Hindlimb muscle (tissue), 1 donor: ENCODE measurements around the gene KDM5B. TPM values are rescaled to one million over a fixed set of nuclear protein-coding genes. Genes with fewer than 3 reads are reported as not detected.

Source experiments
- DNase-seq: peaks from one replicate; pipeline ENCODE4 v3.0.0-alpha.2; 2013
- polyA plus RNA-seq: library from polyadenylated mRNA; unstranded; fragments of 120-200 nt; gene quantifications from one replicate; pipeline ENCODE4 v1.2.1, GENCODE V29; 2013; ENCODE audit not compliant: insufficient read length

KDM5B gene
- polyA plus RNA-seq, 1 donor, result 43.0 TPM

DNA sequence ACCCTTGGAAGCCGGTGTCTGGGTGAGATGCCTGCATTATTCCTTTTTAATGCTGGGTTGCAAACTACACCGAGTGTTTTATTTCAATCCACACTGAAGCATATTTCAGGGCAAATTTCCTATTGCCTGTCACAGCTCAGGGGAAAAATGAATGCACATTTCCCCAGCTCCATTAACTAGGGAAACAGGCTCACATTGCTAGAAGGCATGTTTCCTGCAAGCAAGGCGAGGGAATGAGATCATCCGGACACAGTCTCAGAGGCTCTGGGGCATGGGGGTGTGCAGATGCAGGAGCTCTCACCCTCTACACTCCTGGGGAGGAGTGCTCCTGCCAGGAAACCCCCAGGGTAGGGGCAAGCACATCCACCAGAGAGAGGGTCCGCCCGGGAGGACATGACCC is 122.6 kb downstream of the KDM5B start:
- DNase-seq, result no peak

- DNase-seq, result no peak
These were observed 123.5 kb downstream of the KDM5B start for GRCh38 chr1:202684716-202685115.

- DNase-seq, result no peak
These were observed 125.2 kb downstream of the KDM5B start for GRCh38 chr1:202683029-202683428.

DNA sequence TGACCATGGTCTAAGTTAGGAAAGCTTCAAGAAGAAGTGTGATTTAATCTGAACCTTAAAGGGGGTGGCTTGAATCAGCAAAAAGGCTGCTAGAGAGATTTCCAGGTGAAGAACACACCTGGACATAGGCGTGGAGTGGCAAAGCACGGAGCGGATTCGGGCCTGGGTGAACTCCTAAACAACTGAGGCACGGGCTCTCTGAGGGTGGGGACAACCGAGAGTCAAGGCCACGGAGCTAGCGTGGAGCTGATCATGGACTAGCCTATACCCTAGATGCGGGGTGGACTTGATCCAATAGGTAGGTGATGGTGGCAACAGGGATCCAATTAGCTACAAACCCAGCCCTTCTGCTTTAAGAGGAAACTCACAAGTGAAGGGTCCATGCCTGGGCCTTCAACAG is 125.7 kb downstream of the KDM5B start:
- no peak for DNase-seq

GRCh38 chr1:202681736-202682420 is 126.3 kb downstream of the KDM5B start:
- no peak for DNase-seq

DNA sequence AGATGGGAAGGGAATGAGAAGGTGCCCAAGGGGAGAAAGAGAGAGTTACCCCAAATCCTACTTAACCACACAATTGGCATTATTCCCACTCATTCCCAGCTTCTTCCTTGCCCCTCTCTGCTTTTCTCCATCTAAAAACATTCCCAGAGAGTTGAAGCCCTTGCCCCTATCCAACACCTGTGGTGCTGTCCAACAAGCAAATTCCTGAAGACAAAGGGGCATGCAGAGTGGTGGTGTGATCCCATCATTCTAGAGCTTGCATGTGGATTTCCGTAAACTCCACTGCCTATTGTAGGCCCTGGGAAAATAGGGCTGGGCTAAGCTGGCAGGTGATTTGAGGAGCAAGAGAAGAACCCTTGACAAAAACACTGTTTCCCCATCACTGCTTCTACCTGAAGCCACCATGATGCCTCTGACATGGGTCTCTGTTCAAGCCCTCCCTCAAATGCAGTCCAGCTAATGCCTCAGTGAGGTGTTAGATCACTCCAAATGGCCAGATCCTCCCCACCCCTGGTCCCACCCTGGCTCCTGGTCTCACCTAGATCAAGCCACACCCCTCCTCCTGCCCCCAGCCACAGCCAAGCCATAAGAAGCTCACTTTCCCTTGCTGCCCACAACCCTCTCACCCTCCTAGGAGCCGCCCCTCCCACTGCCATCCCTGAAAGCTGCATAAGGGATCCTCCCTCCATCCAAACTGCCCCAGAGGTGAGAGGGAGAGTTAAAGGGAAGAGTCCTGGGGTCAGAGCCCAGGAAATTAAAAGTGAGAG is 127.5 kb downstream of the KDM5B start:
- DNase-seq, result no peak

GRCh38 chr1:202679406-202680177 is 128.6 kb downstream of the KDM5B start:
- no peak for DNase-seq

- DNase-seq, result no peak
These were observed 130.8 kb downstream of the KDM5B start for GRCh38 chr1:202677433-202677832.

Other genes with a start within 250 kb of the KDM5B start
- gene SYT2, start 98.0 kb downstream of the KDM5B start, polyA plus RNA-seq, result 0.39 TPM
- 2.7 TPM for gene PCAT6, start 2.5 kb upstream of the KDM5B start, polyA plus RNA-seq
- 6.2 TPM for gene RABIF, start 80.7 kb upstream of the KDM5B start, polyA plus RNA-seq
- 19.7 TPM for gene KLHL12, start 118.8 kb upstream of the KDM5B start, polyA plus RNA-seq
- gene ADIPOR1, start 149.9 kb upstream of the KDM5B start, polyA plus RNA-seq, result 62.7 TPM
- 94.4 TPM for gene CYB5R1, start 158.8 kb upstream of the KDM5B start, polyA plus RNA-seq
- 35.5 TPM for gene TMEM183A, start 199.0 kb upstream of the KDM5B start, polyA plus RNA-seq
- gene PPFIA4, start 218.1 kb upstream of the KDM5B start, polyA plus RNA-seq, result 69.4 TPM